ENCODE results near the gene ZNF710. TPM values are rescaled to one million over a fixed set of nuclear protein-coding genes. Genes with fewer than 3 reads are reported as not detected.

The ZNF710 gene
- total RNA-seq, 2 experiments from 2014 or later: 27.0 to 28.5 TPM

DNA sequence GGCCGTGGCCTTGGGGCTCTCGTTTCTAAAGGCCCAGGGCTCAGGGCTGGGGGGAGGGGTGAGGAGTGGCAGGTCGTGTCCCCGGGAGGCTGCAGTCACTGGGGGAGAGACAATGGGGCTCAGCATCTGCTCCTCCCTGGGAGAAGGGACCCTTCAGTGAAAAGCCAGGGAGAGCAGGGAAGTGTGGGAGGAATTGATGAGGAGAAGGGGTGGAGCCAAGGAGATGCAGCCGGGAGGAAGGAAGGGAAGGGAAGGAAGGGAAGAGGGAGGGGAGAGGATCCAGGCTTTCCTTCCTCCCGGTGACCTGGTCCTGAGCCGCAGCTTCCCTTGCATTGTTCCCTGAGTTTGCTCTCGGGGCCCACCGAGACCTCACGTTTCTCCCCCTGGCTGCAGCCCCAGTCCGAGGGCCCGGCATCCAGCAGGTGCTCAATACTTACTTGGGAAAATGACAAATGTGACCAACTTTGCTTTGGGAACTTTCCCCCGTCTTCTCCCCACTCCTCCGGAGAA lies 1.4 kb upstream of the ZNF710 start:
- no peaks in the 10 kb centered on the region for H3K9me3 Mint-ChIP-seq
- H3K4me3 Mint-ChIP-seq: peak overlapping the region; percentile 8
- H3K36me3 Mint-ChIP-seq: peaks cover 2% of the 10 kb centered on the region
- peaks cover 33% of the 10 kb centered on the region for H3K4me1 Mint-ChIP-seq (ENCODE audit: low read depth)
- DNase-seq: no peak
- ChIA-PET CTCF (interaction anchor here (1.0 to 1.3 kb wide), 4 partner anchors 28 to 125 kb away, joined by 3 read pairs; no protein-coding TSS in a partner anchor), POLR2A (no interaction called here)
- H3K27me3 Mint-ChIP-seq: no peaks in the 10 kb centered on the region
- intact Hi-C loops (cut with micrococcal nuclease): no loop called here
- no peak overlapping the region for H3K27ac Mint-ChIP-seq

DNA sequence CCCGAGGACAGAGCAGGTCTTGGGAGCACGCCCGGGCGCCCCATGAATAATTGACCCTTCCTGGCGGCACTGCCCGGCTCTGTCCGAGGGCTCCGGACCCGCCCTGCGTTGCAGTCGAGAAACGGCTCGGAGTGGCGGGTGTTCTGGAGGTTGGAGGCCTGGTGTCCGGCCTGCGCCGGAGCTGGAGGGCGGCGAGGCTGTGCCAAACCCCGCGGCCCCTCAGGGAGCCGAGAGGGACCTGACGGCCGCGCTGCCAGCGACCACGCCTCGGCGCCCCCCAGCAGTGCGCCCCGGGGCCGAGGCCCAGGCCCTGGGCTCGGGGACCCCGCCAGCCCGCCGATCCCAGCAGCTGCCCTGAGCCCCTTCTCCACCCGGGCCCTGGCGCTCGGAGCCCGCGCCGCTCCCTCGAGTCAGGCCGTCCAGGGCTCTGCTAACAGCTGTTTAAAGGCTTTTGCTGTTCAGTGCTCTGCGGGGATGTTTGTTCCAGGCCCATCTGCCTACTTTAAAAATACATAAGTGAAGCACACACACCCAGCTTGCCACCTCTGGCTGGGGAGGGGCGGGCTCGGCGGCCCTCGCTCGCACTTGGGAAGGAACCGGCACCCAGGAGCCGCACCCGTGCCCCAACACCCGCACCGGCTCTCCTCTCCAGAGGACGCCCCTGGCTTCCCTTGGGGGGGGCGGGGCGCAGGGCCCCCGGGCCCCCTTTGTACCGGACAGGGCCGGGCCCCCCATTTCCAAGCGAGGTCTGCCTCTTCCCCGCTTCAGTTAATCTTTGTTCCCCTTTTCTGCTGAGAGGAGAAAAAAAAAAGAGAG lies 730 bp upstream of the ZNF710 start:
- POLR2A ChIA-PET: interaction anchor here (0.8 to 1.5 kb wide), 3 partner anchors 17 to 102 kb away, joined by 3 to 5 read pairs (median 3); partner anchors contain the start of gene IDH2
- DNase-seq: no peak
- H3K27ac Mint-ChIP-seq: peak overlapping the region; percentile 95
- peaks cover 38% of the 10 kb centered on the region for H3K4me1 Mint-ChIP-seq (ENCODE audit: low read depth)
- peaks cover 6% of the 10 kb centered on the region for H3K36me3 Mint-ChIP-seq
- no peaks in the 10 kb centered on the region for H3K27me3 Mint-ChIP-seq
- CTCF ChIA-PET: interaction anchor here (1.3 kb wide), 1 partner anchor 125 kb away, joined by 3 read pairs; no protein-coding TSS in a partner anchor
- H3K9me3 Mint-ChIP-seq: no peaks in the 10 kb centered on the region
- H3K4me3 Mint-ChIP-seq: peak overlapping the region; percentile 91
- intact Hi-C loops (cut with micrococcal nuclease): no loop called here

DNA sequence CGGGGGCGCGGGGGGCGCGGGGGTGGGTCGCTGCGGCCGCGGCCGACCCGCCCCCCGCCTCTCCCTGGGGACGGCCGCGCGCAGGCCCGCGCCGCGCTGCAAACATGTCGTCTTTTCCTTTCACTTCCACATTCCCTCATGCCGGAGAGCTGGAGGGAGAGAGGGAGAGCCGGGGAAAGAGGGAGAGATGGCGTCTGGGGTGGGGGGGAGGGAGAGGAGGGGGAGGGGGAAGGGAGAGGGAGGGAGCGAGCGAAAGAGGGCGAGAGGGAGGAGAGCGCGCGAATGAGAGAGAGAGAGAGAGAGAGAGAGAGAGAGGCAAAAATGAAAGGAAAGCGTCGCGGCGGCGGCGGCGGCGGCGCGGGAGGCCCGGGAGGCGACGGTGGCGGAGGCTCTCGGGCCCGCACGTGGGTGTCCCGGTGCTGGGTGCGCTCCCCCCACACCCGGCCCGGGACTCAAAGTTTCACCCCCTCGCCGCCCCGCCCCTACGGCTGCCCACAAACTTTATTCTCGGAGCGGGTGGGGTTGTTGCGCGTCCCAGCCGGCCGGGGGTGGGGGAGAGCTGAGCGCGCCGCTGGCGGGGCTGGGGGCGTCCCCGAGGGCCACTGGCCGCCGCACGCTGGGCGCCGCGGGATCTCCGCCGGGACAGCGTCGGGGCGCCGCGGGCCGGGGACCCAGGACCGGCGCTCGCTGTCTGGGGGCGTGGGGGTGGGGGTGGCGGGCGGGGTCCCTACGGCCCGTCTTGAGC lies 731 bp downstream of the ZNF710 start:
- DNase-seq: peak; percentile 78
- H3K27me3 Mint-ChIP-seq: no peaks in the 10 kb centered on the region
- H3K4me3 Mint-ChIP-seq: peak overlapping the region; percentile 86
- ChIA-PET POLR2A (interaction anchor here (1.4 to 2.7 kb wide), 3 partner anchors 29 to 101 kb away, joined by 3 to 11 read pairs (median 3); partner anchors contain the start of gene IDH2), CTCF (interaction anchor here (1.0 to 1.1 kb wide), 2 partner anchors 11 to 73 kb away, joined by 3 read pairs; no protein-coding TSS in a partner anchor)
- H3K36me3 Mint-ChIP-seq: peaks cover 8% of the 10 kb centered on the region
- H3K9me3 Mint-ChIP-seq: no peaks in the 10 kb centered on the region
- peak overlapping the region; percentile 86 for H3K27ac Mint-ChIP-seq
- H3K4me1 Mint-ChIP-seq (ENCODE audit: low read depth): peaks cover 52% of the 10 kb centered on the region
- intact Hi-C loops (cut with micrococcal nuclease): loop anchor here (2.0 kb wide), 1 partner anchor 231 kb away; the partner anchor contains the start of gene CIB1

DNA sequence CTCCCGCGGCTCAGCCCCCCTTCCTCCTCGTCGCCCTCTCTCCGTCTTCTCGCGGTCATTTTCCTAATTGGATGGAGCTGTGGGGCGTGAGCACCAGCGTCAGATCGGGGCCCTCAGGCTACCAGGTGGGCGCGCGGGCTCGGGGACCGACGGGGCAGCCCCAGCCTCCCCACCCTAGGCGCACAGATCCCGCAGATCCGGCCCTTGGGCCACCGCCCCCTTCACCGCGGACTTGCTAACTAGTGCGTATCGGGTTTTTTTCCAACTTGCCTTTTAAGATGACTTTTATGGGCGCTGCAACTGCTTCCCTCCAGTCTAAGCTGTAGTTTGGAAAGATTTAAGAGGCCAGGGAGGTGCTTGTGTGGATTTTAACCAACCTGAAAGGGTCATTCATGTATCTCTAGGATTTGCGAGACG lies 1.3 kb downstream of the ZNF710 start:
- DNase-seq: peak; percentile 60
- POLR2A ChIA-PET: interaction anchor here (1.4 to 2.7 kb wide), 2 partner anchors 29 to 57 kb away, joined by 3 to 11 read pairs; no protein-coding TSS in a partner anchor
- Mint-ChIP-seq H3K27ac (peak overlapping the region; percentile 86), H3K9me3 (no peaks in the 10 kb centered on the region), H3K36me3 (peaks cover 8% of the 10 kb centered on the region), H3K4me3 (peak overlapping the region; percentile 86), H3K27me3 (no peaks in the 10 kb centered on the region), H3K4me1 (ENCODE audit: low read depth) (peaks cover 58% of the 10 kb centered on the region)
- intact Hi-C loops (cut with micrococcal nuclease): loop anchor here (2.0 kb wide), 1 partner anchor 230 kb away; the partner anchor contains the start of gene CIB1
- CTCF ChIA-PET: interaction anchor here (1.0 to 3.4 kb wide), 3 partner anchors 11 to 72 kb away, joined by 3 to 18 read pairs (median 3); no protein-coding TSS in a partner anchor

DNA sequence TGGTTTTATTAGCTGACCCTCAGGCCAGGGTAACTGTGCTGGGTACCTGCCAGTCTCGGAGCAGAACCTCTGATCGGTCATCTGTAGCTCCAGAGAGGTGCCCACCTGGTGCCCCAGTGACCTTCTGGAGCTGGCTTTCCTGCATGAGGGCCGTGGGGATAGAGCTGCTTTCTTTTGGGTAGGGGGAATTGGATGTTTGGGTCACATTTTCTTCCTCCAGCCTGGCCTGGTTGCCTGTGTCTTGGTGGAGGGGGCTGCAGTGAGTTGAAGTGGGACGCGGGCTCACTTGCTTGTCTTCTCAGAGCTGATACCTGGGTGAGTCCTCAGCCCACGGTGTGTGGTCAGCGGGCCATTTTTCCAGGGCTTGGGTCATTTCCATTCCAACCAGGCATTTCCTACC lies 2.6 kb downstream of the ZNF710 start:
- POLR2A ChIA-PET: interaction anchor here (1.1 to 2.7 kb wide), 3 partner anchors 9 to 61 kb away, joined by 3 to 11 read pairs (median 6); no protein-coding TSS in a partner anchor
- H3K36me3 Mint-ChIP-seq: peaks cover 8% of the 10 kb centered on the region
- peaks cover 66% of the 10 kb centered on the region for H3K4me1 Mint-ChIP-seq (ENCODE audit: low read depth)
- CTCF ChIA-PET: interaction anchor here (1.0 to 3.4 kb wide), 5 partner anchors 32 to 129 kb away, joined by 3 to 18 read pairs (median 4); no protein-coding TSS in a partner anchor
- H3K27me3 Mint-ChIP-seq: no peaks in the 10 kb centered on the region
- intact Hi-C loops (cut with micrococcal nuclease): loop anchor here (1.0 to 2.0 kb wide), 3 partner anchors 35 to 229 kb away; partner anchors contain the start of gene CIB1
- peak overlapping the region; percentile 86 for H3K4me3 Mint-ChIP-seq
- peak overlapping the region; percentile 52 for H3K27ac Mint-ChIP-seq
- no peak for DNase-seq
- H3K9me3 Mint-ChIP-seq: no peaks in the 10 kb centered on the region

DNA sequence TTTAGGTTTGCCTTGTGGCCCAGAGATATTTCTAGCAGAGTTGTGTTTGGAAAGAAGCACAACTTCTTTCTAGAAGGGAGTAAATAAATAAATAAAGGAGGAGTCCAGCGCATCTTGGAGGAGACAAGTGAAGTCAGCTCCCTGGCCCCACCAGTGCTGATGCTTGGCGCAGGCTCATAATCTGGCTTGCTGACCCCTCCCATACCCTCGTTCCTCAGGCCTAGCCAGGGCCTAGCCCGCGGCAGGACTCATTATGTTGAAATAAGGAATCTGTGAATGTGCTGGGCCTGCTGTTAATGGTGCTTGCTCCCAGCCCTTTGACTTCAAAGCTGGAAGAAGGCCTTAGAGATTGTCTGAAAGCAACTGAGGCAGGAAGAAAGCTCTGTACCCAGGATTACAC lies 3.1 kb downstream of the ZNF710 start:
- ChIA-PET POLR2A (interaction anchor here (0.5 to 1.7 kb wide), 5 partner anchors 9 to 110 kb away, joined by 3 to 6 read pairs (median 5); partner anchors contain the start of gene AP3S2), CTCF (interaction anchor here (1.0 to 3.4 kb wide), 6 partner anchors 33 to 129 kb away, joined by 3 to 18 read pairs (median 4); no protein-coding TSS in a partner anchor)
- H3K27me3 Mint-ChIP-seq: no peaks in the 10 kb centered on the region
- intact Hi-C loops (cut with micrococcal nuclease): loop anchor here (1.0 to 2.0 kb wide), 2 partner anchors 34 to 55 kb away; no protein-coding TSS in a partner anchor
- peaks cover 9% of the 10 kb centered on the region for H3K36me3 Mint-ChIP-seq
- peak overlapping the region; percentile 52 for H3K27ac Mint-ChIP-seq
- no peak for DNase-seq
- no peaks in the 10 kb centered on the region for H3K9me3 Mint-ChIP-seq
- no peak overlapping the region for H3K4me3 Mint-ChIP-seq
- H3K4me1 Mint-ChIP-seq (ENCODE audit: low read depth): peaks cover 66% of the 10 kb centered on the region

DNA sequence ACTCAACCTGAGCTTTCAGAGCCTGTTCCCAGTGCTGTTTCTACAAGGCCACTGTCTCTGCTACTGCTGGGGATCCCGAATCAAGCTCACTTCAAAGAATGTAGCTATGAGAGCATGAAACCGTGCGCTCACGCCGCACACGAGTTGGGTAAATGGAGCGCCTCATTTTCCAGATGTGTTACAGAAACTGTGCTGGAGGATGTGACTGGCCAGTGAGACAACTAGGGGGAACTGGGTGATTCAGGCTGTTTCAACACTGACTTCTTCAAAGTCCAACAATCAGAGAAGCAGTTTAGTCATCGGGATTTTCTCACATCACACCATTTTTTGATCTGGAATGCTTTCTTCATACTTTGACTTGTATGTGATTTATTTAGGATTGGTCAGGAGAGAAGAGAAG lies 3.5 kb downstream of the ZNF710 start:
- peak; percentile 82 for DNase-seq
- H3K27ac Mint-ChIP-seq: peak overlapping the region; percentile 52

DNA sequence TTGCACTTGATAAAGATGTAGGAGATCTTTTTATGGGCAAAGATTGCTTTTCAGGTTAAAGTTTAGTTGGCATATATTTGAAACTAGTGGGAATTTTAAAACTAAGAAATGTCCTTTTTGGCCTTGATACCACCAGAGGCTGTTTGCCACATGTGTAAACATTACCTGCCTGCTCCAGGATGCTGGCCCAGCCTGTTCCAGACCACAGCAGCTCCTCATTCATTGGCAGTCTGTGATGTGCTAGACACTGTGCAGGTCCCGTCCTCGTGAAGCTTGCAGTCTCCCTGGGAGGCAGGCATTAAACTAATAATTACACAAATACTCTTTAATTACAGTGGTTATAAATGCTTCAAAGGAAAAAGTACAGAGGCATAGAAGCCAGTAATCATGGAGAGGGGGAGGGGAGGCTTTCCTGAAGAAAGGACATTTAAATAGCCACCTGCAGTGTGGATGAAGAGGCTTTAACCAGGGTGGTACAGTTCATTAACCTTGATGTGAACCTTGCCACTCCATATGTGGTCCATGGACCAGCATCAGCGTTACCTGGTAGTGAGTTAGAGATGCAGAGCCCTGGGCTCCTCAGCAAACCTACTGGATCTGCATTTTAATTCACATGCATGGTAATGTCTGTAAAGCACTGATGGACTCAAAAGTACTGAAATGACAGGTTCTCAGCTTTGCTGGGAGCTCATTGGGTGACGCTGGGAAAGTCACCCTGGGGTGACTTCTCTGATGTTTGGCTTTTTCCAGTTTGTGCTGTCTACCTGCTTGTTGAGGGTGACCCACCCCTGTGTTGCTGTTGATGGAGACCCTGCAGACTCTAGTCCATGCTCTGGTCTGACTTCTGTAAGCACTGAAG lies 5.3 kb downstream of the ZNF710 start:
- Mint-ChIP-seq H3K9me3 (peaks cover 3% of the 10 kb centered on the region), H3K4me1 (ENCODE audit: low read depth) (peaks cover 71% of the 10 kb centered on the region), H3K27ac (peak overlapping the region; percentile 79), H3K27me3 (no peaks in the 10 kb centered on the region), H3K4me3 (peak overlapping the region; percentile 30), H3K36me3 (peaks cover 21% of the 10 kb centered on the region)
- POLR2A ChIA-PET: interaction anchor here (1.2 kb wide), 1 partner anchor 10 kb away, joined by 4 read pairs; no protein-coding TSS in a partner anchor
- intact Hi-C loops (cut with micrococcal nuclease): loop anchor here (2.0 kb wide), 1 partner anchor 112 kb away; no protein-coding TSS in a partner anchor
- DNase-seq: peak; percentile 69
- CTCF ChIA-PET: interaction anchor here (0.8 to 1.3 kb wide), 2 partner anchors 35 to 115 kb away, joined by 3 read pairs; no protein-coding TSS in a partner anchor

More for the DNA sequence above, 3.5 kb downstream of the ZNF710 start:
- Mint-ChIP-seq H3K4me3 (no peak overlapping the region), H3K4me1 (ENCODE audit: low read depth) (peaks cover 66% of the 10 kb centered on the region), H3K27me3 (no peaks in the 10 kb centered on the region), H3K36me3 (peaks cover 13% of the 10 kb centered on the region), H3K9me3 (no peaks in the 10 kb centered on the region)
- POLR2A ChIA-PET: interaction anchor here (0.5 to 1.7 kb wide), 5 partner anchors 9 to 111 kb away, joined by 3 to 6 read pairs (median 5); partner anchors contain the start of gene AP3S2
- CTCF ChIA-PET: interaction anchor here (1.0 to 3.4 kb wide), 5 partner anchors 33 to 82 kb away, joined by 3 to 18 read pairs (median 4); no protein-coding TSS in a partner anchor
- intact Hi-C loops (cut with micrococcal nuclease): loop anchor here (1.0 to 2.0 kb wide), 2 partner anchors 34 to 54 kb away; no protein-coding TSS in a partner anchor

DNA sequence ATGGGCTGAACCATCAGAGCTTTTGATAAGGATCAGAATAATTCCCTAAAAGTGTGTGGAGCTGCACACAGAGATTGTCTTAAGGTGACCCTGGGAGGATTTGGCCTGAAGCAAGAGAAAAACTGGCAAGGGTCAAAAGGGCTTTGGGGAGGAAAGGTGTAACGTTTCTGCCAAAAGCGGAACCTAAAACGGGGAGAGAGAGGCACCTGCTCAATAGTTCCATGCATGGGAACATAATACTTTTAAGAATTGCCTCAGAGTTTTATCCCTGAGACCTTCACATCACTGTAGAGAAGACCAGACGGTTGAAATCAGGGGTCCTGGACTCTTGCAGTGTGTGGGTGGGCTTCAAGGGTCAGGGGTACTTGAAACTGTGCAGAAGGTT lies 5.9 kb downstream of the ZNF710 start:
- CTCF ChIA-PET: interaction anchor here (0.9 to 1.3 kb wide), 2 partner anchors 36 to 133 kb away, joined by 3 read pairs; no protein-coding TSS in a partner anchor

DNA sequence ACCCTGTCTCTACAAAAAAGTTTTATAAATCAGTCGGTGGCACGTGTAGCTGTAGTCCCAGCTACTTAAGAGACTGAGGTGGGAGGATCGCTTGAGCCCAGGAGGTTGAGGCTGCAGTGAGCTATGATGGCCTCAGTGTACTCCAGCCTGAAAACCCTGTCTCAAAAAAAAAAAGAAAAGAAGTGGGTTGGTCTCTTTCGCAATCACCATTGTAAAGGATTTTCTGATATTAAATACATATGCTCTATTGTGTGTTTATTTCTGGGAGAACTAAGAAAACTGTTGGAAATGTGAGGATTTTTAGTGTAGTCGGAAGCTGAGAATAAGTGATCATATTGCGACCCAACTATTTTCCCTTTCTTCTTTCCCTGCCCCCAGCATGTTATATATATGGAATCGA lies 7.5 kb downstream of the ZNF710 start:
- Mint-ChIP-seq H3K9me3 (peaks cover 14% of the 10 kb centered on the region), H3K36me3 (peaks cover 27% of the 10 kb centered on the region), H3K4me3 (no peak overlapping the region), H3K4me1 (ENCODE audit: low read depth) (peaks cover 69% of the 10 kb centered on the region), H3K27me3 (no peaks in the 10 kb centered on the region), H3K27ac (no peak overlapping the region)
- ChIA-PET POLR2A (no interaction called here), CTCF (no interaction called here)
- no peak for DNase-seq
- intact Hi-C loops (cut with micrococcal nuclease): no loop called here

More for the DNA sequence above, 5.9 kb downstream of the ZNF710 start:
- intact Hi-C loops (cut with micrococcal nuclease): loop anchor here (2.0 kb wide), 1 partner anchor 112 kb away; no protein-coding TSS in a partner anchor
- no peaks in the 10 kb centered on the region for H3K27me3 Mint-ChIP-seq
- no peak for DNase-seq
- H3K27ac Mint-ChIP-seq: peak overlapping the region; percentile 79
- H3K36me3 Mint-ChIP-seq: peaks cover 27% of the 10 kb centered on the region
- POLR2A ChIA-PET: interaction anchor here (0.7 kb wide), 1 partner anchor 10 kb away, joined by 3 read pairs; no protein-coding TSS in a partner anchor
- H3K4me1 Mint-ChIP-seq (ENCODE audit: low read depth): peaks cover 71% of the 10 kb centered on the region
- peaks cover 10% of the 10 kb centered on the region for H3K9me3 Mint-ChIP-seq
- H3K4me3 Mint-ChIP-seq: peak overlapping the region; percentile 30
